Stimulated activated CD4-positive, alpha-beta T cell treated with anti-CD3 and anti-CD28 coated beads, TNF-alpha, amount 100 ng/mL, for 1 hour (primary cell): ENCODE measurements around the gene DOCK1.

Experiments
- DNase-seq, 3 donors: peaks; one replicate each; pipeline ENCODE4 v3.0.0-alpha.2; 2020; ENCODE audit warnings: low read depth in 3 of 3, low spot score in 1 of 3

Gene DOCK1

GRCh38 chr10:127198721-127199120 is 293.5 kb downstream of the DOCK1 start:
- no peak for DNase-seq

- DNase-seq, result no peak
Measured at GRCh38 chr10:127200646-127201045, 295.4 kb downstream of the DOCK1 start.

- no peak for DNase-seq
Measured at GRCh38 chr10:127203067-127203466, 297.8 kb downstream of the DOCK1 start.

GRCh38 chr10:127207081-127207480 is 301.9 kb downstream of the DOCK1 start:
- no peak for DNase-seq

- DNase-seq, result no peak
Measured at GRCh38 chr10:127210936-127211466, 305.8 kb downstream of the DOCK1 start.

GRCh38 chr10:127215866-127216265 is 310.6 kb downstream of the DOCK1 start:
- DNase-seq, result no peak

- DNase-seq, result no peak
Measured at GRCh38 chr10:127216274-127216673, 311.0 kb downstream of the DOCK1 start.

- no peak for DNase-seq
Measured at GRCh38 chr10:127216786-127217185, 311.6 kb downstream of the DOCK1 start.

- DNase-seq, result no peak
Measured at GRCh38 chr10:127218658-127219057, 313.4 kb downstream of the DOCK1 start.

GRCh38 chr10:127221281-127221680 is 316.1 kb downstream of the DOCK1 start:
- no peak for DNase-seq

GRCh38 chr10:127227027-127227426 is 321.8 kb downstream of the DOCK1 start:
- no peak for DNase-seq

- DNase-seq, result no peak
Measured at GRCh38 chr10:127227663-127228062, 322.4 kb downstream of the DOCK1 start.

- no peak for DNase-seq
Measured at GRCh38 chr10:127228195-127228787, 323.1 kb downstream of the DOCK1 start.

GRCh38 chr10:127234306-127234800 is 329.1 kb downstream of the DOCK1 start:
- no peak for DNase-seq

GRCh38 chr10:127236266-127236665 is 331.0 kb downstream of the DOCK1 start:
- no peak for DNase-seq

GRCh38 chr10:127242914-127243313 is 337.7 kb downstream of the DOCK1 start:
- no peak for DNase-seq

GRCh38 chr10:127243490-127244272 is 338.5 kb downstream of the DOCK1 start:
- no peak for DNase-seq

- DNase-seq, result no peak
Measured at GRCh38 chr10:127245456-127245855, 340.2 kb downstream of the DOCK1 start.

GRCh38 chr10:127250031-127250430 is 344.8 kb downstream of the DOCK1 start:
- no peak for DNase-seq

GRCh38 chr10:127252818-127253217 is 347.6 kb downstream of the DOCK1 start:
- no peak for DNase-seq

GRCh38 chr10:127254276-127254675 is 349.0 kb downstream of the DOCK1 start:
- DNase-seq, result no peak

- no peak for DNase-seq
Measured at GRCh38 chr10:127257395-127257794, 352.2 kb downstream of the DOCK1 start.
